ENCODE results near the gene LARGE1. TPM values are rescaled to one million over a fixed set of nuclear protein-coding genes. Genes with fewer than 3 reads are reported as not detected.
A peak's percentile ranks its signal among the peaks of the same experiment; 100 is the strongest.

The LARGE1 gene
- total and polyA plus RNA-seq, 2 experiments from 2014 or later, result 21.2 to 23.6 TPM

DNA sequence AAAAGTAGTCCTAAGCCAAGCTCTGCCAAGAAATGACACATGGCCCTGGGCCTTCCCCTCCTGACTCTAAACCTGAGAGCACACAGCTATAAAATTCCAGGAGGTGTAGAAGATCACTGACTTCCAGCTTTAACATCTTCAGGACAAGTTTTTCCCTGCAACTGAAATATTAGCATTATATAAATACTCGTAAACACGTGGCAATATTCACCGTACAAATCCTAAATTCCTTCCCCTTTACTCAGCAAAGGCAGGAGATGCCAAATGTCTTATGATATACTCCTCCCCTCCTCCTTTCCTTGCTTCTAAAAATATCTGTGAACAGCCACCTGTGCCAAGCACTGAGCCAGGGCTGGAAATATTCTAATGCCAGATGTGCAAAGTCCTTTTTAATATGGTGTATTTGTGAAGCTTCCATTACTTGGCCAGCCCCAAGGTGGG is 194.0 kb downstream of the LARGE1 start:
- 57% methylated on average over 3 of the region's 3 CpGs for WGBS (ENCODE audit: low lambda C conversion rate, missing lambda C conversion rate)
- H3K27me3 ChIP-seq, result no peaks in the 10 kb centered on the region
- TF ChIP-seq EZH2phosphoT487 (IDR thresholded peaks at IDR 0.05; ENCODE audit: low read depth, severe bottlenecking, unreplicated experiment), result no peak
- TF ChIP-seq EZH2 (IDR thresholded peaks at IDR 0.05; ENCODE audit: borderline replicate concordance), result no peak
- TF ChIP-seq, protein P1, sequence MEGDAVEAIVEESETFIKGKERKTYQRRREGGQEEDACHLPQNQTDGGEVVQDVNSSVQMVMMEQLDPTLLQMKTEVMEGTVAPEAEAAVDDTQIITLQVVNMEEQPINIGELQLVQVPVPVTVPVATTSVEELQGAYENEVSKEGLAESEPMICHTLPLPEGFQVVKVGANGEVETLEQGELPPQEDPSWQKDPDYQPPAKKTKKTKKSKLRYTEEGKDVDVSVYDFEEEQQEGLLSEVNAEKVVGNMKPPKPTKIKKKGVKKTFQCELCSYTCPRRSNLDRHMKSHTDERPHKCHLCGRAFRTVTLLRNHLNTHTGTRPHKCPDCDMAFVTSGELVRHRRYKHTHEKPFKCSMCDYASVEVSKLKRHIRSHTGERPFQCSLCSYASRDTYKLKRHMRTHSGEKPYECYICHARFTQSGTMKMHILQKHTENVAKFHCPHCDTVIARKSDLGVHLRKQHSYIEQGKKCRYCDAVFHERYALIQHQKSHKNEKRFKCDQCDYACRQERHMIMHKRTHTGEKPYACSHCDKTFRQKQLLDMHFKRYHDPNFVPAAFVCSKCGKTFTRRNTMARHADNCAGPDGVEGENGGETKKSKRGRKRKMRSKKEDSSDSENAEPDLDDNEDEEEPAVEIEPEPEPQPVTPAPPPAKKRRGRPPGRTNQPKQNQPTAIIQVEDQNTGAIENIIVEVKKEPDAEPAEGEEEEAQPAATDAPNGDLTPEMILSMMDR (IDR thresholded peaks at IDR 0.05; ENCODE audit: poor library complexity), result no peak
- H3K4me2 ChIP-seq, result no peak overlapping the region
- H3K9me2 ChIP-seq (replicated peaks; ENCODE audit: insufficient read depth), result no peaks in the 10 kb centered on the region
- no peaks in the 10 kb centered on the region for H3K9me3 ChIP-seq (ENCODE audit: low read depth)
- no peak overlapping the region for H3K4me3 ChIP-seq
- no peak overlapping the region for H2AFZ ChIP-seq
- peaks cover 5% of the 10 kb centered on the region for H3K79me2 ChIP-seq
- H3K27ac ChIP-seq, result no peak overlapping the region
- no peaks in the 10 kb centered on the region for H3K36me3 ChIP-seq (replicated peaks; ENCODE audit: insufficient read depth, low read depth)
- no peaks in the 10 kb centered on the region for H4K20me1 ChIP-seq (ENCODE audit: insufficient read depth, poor library complexity, severe bottlenecking)
- no peaks in the 10 kb centered on the region for H3K4me1 ChIP-seq (ENCODE audit: insufficient read depth)
- DNase-seq (ENCODE audit: low spot score), result peak; percentile 13

DNA sequence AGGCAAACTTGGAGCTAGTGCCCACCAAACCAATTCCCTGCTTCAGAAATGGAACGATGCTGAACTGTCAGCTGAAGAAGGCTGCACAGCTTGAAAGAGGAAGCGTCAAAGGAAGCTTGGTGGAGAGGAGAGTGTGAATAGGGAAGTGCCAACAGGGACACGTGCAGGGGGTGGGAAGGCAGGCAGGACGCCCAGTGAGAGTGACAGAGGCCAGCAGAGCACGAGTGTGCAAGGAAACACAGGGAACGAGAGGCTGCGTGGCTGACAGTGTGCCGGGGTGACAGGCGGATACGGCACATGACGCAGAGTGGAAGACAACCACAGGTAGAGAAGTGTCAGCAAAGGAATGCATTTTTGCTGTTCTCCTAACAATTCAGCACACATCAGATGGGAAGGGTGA is 196.4 kb downstream of the LARGE1 start:
- Histone ChIP-seq H4K20me1 (ENCODE audit: insufficient read depth, poor library complexity, severe bottlenecking) (no peaks in the 10 kb centered on the region), H3K79me2 (peaks cover 5% of the 10 kb centered on the region), H3K4me2 (no peak overlapping the region), H3K27ac (no peak overlapping the region), H3K4me1 (ENCODE audit: insufficient read depth) (no peaks in the 10 kb centered on the region), H2AFZ (no peak overlapping the region), H3K9me3 (ENCODE audit: low read depth) (no peaks in the 10 kb centered on the region), H3K9me2 (replicated peaks; ENCODE audit: insufficient read depth) (no peaks in the 10 kb centered on the region), H3K36me3 (replicated peaks; ENCODE audit: insufficient read depth, low read depth) (no peaks in the 10 kb centered on the region), H3K4me3 (no peak overlapping the region), H3K27me3 (no peaks in the 10 kb centered on the region)
- TF ChIP-seq, protein P1 (IDR thresholded peaks at IDR 0.05; ENCODE audit: poor library complexity), result no peak
- TF ChIP-seq EZH2 (IDR thresholded peaks at IDR 0.05; ENCODE audit: borderline replicate concordance) (no peak), EZH2phosphoT487 (IDR thresholded peaks at IDR 0.05; ENCODE audit: low read depth, severe bottlenecking, unreplicated experiment) (no peak)
- 91% methylated on average over 11 of the region's 11 CpGs for WGBS (ENCODE audit: low lambda C conversion rate, missing lambda C conversion rate)
- no peak for DNase-seq (ENCODE audit: low spot score)

- no peaks in the 10 kb centered on the region for H3K27me3 ChIP-seq
- no peak for DNase-seq (ENCODE audit: low spot score)
- no peak overlapping the region for H2AFZ ChIP-seq
- H3K79me2 ChIP-seq, result peaks cover 9% of the 10 kb centered on the region
- H3K4me2 ChIP-seq, result no peak overlapping the region
- TF ChIP-seq EZH2 (IDR thresholded peaks at IDR 0.05; ENCODE audit: borderline replicate concordance), result no peak
- TF ChIP-seq EZH2phosphoT487 (IDR thresholded peaks at IDR 0.05; ENCODE audit: low read depth, severe bottlenecking, unreplicated experiment), result no peak
- TF ChIP-seq, protein P1 (IDR thresholded peaks at IDR 0.05; ENCODE audit: poor library complexity), result no peak
- no peaks in the 10 kb centered on the region for H4K20me1 ChIP-seq (ENCODE audit: insufficient read depth, poor library complexity, severe bottlenecking)
- H3K9me2 ChIP-seq (replicated peaks; ENCODE audit: insufficient read depth), result no peaks in the 10 kb centered on the region
- no peaks in the 10 kb centered on the region for H3K36me3 ChIP-seq (replicated peaks; ENCODE audit: insufficient read depth, low read depth)
- H3K9me3 ChIP-seq (ENCODE audit: low read depth), result no peaks in the 10 kb centered on the region
- H3K27ac ChIP-seq, result no peak overlapping the region
- WGBS (ENCODE audit: low lambda C conversion rate, missing lambda C conversion rate), result 66% methylated on average over 9 of the region's 9 CpGs
- no peaks in the 10 kb centered on the region for H3K4me1 ChIP-seq (ENCODE audit: insufficient read depth)
- H3K4me3 ChIP-seq, result no peak overlapping the region
Measured at GRCh38 chr22:33722816-33723215, 197.5 kb downstream of the LARGE1 start.

All from hepatocyte (in vitro differentiated cells).